ENCODE data around the gene PLCB1.

PLCB1 gene

DNA sequence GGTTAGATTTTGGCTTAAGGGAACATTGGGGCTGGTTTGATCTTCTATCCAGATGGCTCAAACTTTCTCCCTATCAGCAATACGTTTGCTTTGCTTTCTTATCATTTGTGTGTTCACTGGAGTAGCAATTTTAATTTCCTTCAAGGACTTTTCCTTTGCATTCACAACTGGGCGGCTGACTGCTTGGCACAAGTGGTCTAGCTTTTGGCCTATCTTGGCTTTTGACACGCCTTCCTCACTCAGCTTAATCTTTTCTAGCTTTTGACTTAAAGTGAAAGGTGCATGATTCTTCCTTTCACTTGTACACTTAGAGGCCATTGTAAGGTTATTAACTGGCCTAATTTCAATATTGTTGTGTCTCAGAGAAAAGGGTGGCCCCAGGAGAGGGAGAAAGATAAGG is 254.9 kb downstream of the PLCB1 start:
- POLR2A ChIA-PET, result no interaction called here
- Histone ChIP-seq H3K27ac (ENCODE audit: insufficient read depth in 1 of 2, low read depth in 1 of 2, low read length in 2 of 2, poor library complexity in 1 of 2, severe bottlenecking in 2 of 2) (no peak overlapping the region), H3K9me3 (ENCODE audit: control extremely low read depth in 1 of 5, control insufficient read depth in 4 of 5, insufficient read depth in 2 of 5, low read depth in 1 of 5, low read length in 4 of 5) (peaks cover 0 to 4% (median 0%) of the 10 kb centered on the region in 5 experiments), H3K36me3 (ENCODE audit: control insufficient read depth in 4 of 4, insufficient read depth in 4 of 4, low read length in 3 of 4) (peaks cover 0 to 4% (median 1%) of the 10 kb centered on the region in 4 experiments), H3K27me3 (replicated peaks in 2 of 5; ENCODE audit: control insufficient read depth in 4 of 5, insufficient read depth in 5 of 5, low read length in 4 of 5) (no peaks in the 10 kb centered on the region), H3K4me1 (ENCODE audit: control extremely low read depth in 1 of 4, control insufficient read depth in 4 of 4, insufficient read depth in 4 of 4, low read length in 3 of 4) (peaks cover 0 to 16% (median 5%) of the 10 kb centered on the region in 4 experiments), H3K4me3 (ENCODE audit: control insufficient read depth in 1 of 7, extremely low read depth in 1 of 7, insufficient read depth in 4 of 7, low read depth in 2 of 7, low read length in 6 of 7) (no peak overlapping the region)
- whole genome bisulfite sequencing (ENCODE audit: insufficient coverage), result no CpG with 5 or more reads among the region's 3 CpGs
- no peak for DNase-seq
- CTCF ChIA-PET, result interaction anchor here (0.9 to 3.7 kb wide), 7 partner anchors 14 to 335 kb away, joined by 3 to 20 read pairs (median 4); partner anchors contain the start of gene PLCB1

DNA sequence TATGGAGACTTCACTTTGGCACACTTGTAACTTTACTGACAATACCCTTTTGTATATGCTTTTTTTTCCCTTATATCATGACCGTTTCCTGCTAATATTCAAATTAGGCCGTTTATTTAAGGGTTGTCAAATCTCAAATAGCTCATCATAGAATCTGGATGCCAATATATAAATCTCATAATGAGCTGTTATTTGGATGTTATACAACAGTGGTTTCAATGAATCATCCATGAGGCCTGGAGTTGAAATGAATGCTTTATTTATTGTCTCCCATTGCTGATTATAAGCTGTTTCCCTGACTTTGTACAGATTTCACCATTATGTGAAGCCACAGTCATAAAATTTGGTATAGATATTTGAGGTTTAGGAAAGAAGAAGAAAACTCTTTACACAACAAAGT is 256.1 kb downstream of the PLCB1 start:
- Histone ChIP-seq H3K4me3 (ENCODE audit: control insufficient read depth in 1 of 7, extremely low read depth in 1 of 7, insufficient read depth in 4 of 7, low read depth in 2 of 7, low read length in 6 of 7) (no peak overlapping the region), H3K9me3 (ENCODE audit: control extremely low read depth in 1 of 5, control insufficient read depth in 4 of 5, insufficient read depth in 2 of 5, low read depth in 1 of 5, low read length in 4 of 5) (peaks cover 0 to 4% (median 0%) of the 10 kb centered on the region in 5 experiments), H3K27ac (ENCODE audit: insufficient read depth in 1 of 2, low read depth in 1 of 2, low read length in 2 of 2, poor library complexity in 1 of 2, severe bottlenecking in 2 of 2) (no peak overlapping the region), H3K27me3 (replicated peaks in 2 of 5; ENCODE audit: control insufficient read depth in 4 of 5, insufficient read depth in 5 of 5, low read length in 4 of 5) (no peaks in the 10 kb centered on the region), H3K4me1 (ENCODE audit: control extremely low read depth in 1 of 4, control insufficient read depth in 4 of 4, insufficient read depth in 4 of 4, low read length in 3 of 4) (peaks cover 0 to 16% (median 5%) of the 10 kb centered on the region in 4 experiments), H3K36me3 (ENCODE audit: control insufficient read depth in 4 of 4, insufficient read depth in 4 of 4, low read length in 3 of 4) (peaks cover 0 to 4% (median 1%) of the 10 kb centered on the region in 4 experiments)
- peak in 1 of 3 donors; percentile 37 for DNase-seq
- CTCF ChIA-PET, result interaction anchor here (0.6 to 3.7 kb wide), 13 partner anchors 13 to 522 kb away, joined by 3 to 20 read pairs (median 4); partner anchors contain the start of gene PLCB1
- POLR2A ChIA-PET, result no interaction called here
- no CpG with 5 or more reads among the region's 2 CpGs for WGBS (ENCODE audit: insufficient coverage)

DNA sequence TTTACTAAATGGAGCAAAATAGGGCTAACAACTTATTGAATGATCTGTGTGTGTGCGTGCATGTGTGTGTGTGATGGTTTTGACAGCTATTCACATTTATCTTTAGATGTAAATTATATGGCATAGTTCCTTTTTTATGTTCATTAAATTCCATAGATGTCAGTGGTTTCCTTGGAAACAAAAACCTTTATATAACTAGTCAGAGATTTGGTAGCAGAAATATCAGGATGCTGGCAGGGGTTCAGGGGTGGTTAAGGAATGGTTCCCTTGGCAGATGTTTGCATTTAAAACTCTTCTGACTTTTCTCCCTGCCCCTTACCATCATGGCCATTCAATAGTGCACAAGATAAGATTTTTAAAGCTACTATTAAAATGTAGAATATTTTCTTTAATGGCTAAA is 256.6 kb downstream of the PLCB1 start:
- H3K27ac ChIP-seq (ENCODE audit: insufficient read depth in 1 of 2, low read depth in 1 of 2, low read length in 2 of 2, poor library complexity in 1 of 2, severe bottlenecking in 2 of 2), result no peak overlapping the region
- ChIA-PET CTCF (interaction anchor here (0.8 to 3.7 kb wide), 11 partner anchors 13 to 339 kb away, joined by 3 to 20 read pairs (median 4); partner anchors contain the start of gene PLCB1), POLR2A (no interaction called here)
- H3K4me1 ChIP-seq (ENCODE audit: control extremely low read depth in 1 of 4, control insufficient read depth in 4 of 4, insufficient read depth in 4 of 4, low read length in 3 of 4), result peaks cover 0 to 16% (median 5%) of the 10 kb centered on the region in 4 experiments
- no CpG with 5 or more reads among the region's 1 CpG for whole genome bisulfite sequencing (ENCODE audit: insufficient coverage)
- DNase-seq, result no peak
- peaks cover 0 to 4% (median 1%) of the 10 kb centered on the region in 4 experiments for H3K36me3 ChIP-seq (ENCODE audit: control insufficient read depth in 4 of 4, insufficient read depth in 4 of 4, low read length in 3 of 4)
- H3K4me3 ChIP-seq (ENCODE audit: control insufficient read depth in 1 of 7, extremely low read depth in 1 of 7, insufficient read depth in 4 of 7, low read depth in 2 of 7, low read length in 6 of 7), result no peak overlapping the region
- H3K27me3 ChIP-seq (replicated peaks in 2 of 5; ENCODE audit: control insufficient read depth in 4 of 5, insufficient read depth in 5 of 5, low read length in 4 of 5), result no peaks in the 10 kb centered on the region
- no peaks in the 10 kb centered on the region for H3K9me3 ChIP-seq (ENCODE audit: control extremely low read depth in 1 of 5, control insufficient read depth in 4 of 5, insufficient read depth in 2 of 5, low read depth in 1 of 5, low read length in 4 of 5)

DNA sequence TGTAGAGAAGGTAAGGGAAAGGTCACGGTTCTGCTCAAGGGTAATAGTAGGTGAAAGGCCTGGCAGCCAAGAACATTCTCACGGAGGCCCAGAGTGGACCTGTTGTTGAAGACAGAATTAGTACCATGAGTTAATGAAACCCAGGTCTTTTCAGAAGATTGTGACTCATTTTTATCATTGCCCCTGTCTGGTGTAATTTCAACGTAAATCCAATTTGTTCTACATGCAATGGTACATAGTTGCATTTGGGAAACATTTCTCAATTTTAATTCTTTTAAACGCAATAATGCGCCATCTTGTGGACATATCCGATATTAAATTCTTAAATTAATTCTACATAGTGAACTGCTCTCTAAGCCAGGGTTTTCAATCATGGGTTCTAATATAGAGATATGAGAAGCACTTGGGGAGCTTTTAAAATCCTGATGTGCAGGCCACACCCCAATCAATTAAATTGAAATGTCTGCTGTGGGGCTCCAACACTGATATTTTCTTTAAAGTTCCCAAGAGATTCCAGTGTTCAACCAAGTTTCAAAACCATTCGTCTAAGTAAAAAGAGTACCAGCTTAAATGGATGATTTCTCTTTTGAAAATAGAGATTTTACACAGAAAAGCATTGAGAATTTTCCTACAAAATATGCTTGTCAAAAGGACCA is 257.4 kb downstream of the PLCB1 start:
- peak; percentile 59 to 78 (median 73) for DNase-seq
- WGBS (ENCODE audit: insufficient coverage), result 100% methylated on average over 2 of the region's 7 CpGs
- no peak overlapping the region for H3K27ac ChIP-seq (ENCODE audit: insufficient read depth in 1 of 2, low read depth in 1 of 2, low read length in 2 of 2, poor library complexity in 1 of 2, severe bottlenecking in 2 of 2)
- H3K9me3 ChIP-seq (ENCODE audit: control extremely low read depth in 1 of 5, control insufficient read depth in 4 of 5, insufficient read depth in 2 of 5, low read depth in 1 of 5, low read length in 4 of 5), result no peaks in the 10 kb centered on the region
- ChIA-PET CTCF (interaction anchor here (0.7 to 3.7 kb wide), 22 partner anchors 12 to 387 kb away, joined by 3 to 20 read pairs (median 3); no protein-coding TSS in a partner anchor), POLR2A (no interaction called here)
- no peaks in the 10 kb centered on the region for H3K27me3 ChIP-seq (replicated peaks in 2 of 5; ENCODE audit: control insufficient read depth in 4 of 5, insufficient read depth in 5 of 5, low read length in 4 of 5)
- peaks cover 0 to 4% (median 1%) of the 10 kb centered on the region in 4 experiments for H3K36me3 ChIP-seq (ENCODE audit: control insufficient read depth in 4 of 4, insufficient read depth in 4 of 4, low read length in 3 of 4)
- H3K4me1 ChIP-seq (ENCODE audit: control extremely low read depth in 1 of 4, control insufficient read depth in 4 of 4, insufficient read depth in 4 of 4, low read length in 3 of 4), result peaks cover 0 to 22% (median 11%) of the 10 kb centered on the region in 4 experiments
- H3K4me3 ChIP-seq (ENCODE audit: control insufficient read depth in 1 of 7, extremely low read depth in 1 of 7, insufficient read depth in 4 of 7, low read depth in 2 of 7, low read length in 6 of 7), result no peak overlapping the region

DNA sequence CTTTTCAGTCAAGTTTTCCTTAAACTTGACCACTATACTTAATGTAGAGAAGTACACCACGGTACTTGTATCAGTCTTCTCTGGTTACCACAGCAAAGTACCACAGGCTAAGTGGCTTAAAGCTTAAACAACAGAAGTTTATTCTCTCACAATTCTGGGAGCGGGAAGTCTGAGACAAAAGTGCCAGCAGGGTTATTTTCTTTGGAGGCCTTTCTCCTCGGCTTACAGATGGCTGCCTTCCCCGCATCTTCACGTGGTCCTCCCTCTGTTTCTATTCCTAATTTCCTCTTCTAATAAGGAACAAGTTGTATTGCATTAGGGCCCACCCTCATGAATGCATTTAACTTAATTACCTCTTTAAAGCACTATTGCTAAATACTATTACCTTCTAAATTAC is 258.0 kb downstream of the PLCB1 start:
- CTCF ChIA-PET, result interaction anchor here (0.7 to 2.4 kb wide), 24 partner anchors 11 to 387 kb away, joined by 3 to 7 read pairs (median 3); no protein-coding TSS in a partner anchor
- POLR2A ChIA-PET, result no interaction called here
- Histone ChIP-seq H3K27me3 (replicated peaks in 2 of 5; ENCODE audit: control insufficient read depth in 4 of 5, insufficient read depth in 5 of 5, low read length in 4 of 5) (no peaks in the 10 kb centered on the region), H3K4me3 (ENCODE audit: control insufficient read depth in 1 of 7, extremely low read depth in 1 of 7, insufficient read depth in 4 of 7, low read depth in 2 of 7, low read length in 6 of 7) (no peak overlapping the region), H3K36me3 (ENCODE audit: control insufficient read depth in 4 of 4, insufficient read depth in 4 of 4, low read length in 3 of 4) (peaks cover 0 to 4% (median 1%) of the 10 kb centered on the region in 4 experiments), H3K9me3 (ENCODE audit: control extremely low read depth in 1 of 5, control insufficient read depth in 4 of 5, insufficient read depth in 2 of 5, low read depth in 1 of 5, low read length in 4 of 5) (no peaks in the 10 kb centered on the region), H3K27ac (ENCODE audit: insufficient read depth in 1 of 2, low read depth in 1 of 2, low read length in 2 of 2, poor library complexity in 1 of 2, severe bottlenecking in 2 of 2) (no peak overlapping the region), H3K4me1 (ENCODE audit: control extremely low read depth in 1 of 4, control insufficient read depth in 4 of 4, insufficient read depth in 4 of 4, low read length in 3 of 4) (peaks cover 0 to 22% (median 12%) of the 10 kb centered on the region in 4 experiments)
- 97% methylated on average over 5 of the region's 5 CpGs for WGBS (ENCODE audit: insufficient coverage)
- DNase-seq, result no peak

DNA sequence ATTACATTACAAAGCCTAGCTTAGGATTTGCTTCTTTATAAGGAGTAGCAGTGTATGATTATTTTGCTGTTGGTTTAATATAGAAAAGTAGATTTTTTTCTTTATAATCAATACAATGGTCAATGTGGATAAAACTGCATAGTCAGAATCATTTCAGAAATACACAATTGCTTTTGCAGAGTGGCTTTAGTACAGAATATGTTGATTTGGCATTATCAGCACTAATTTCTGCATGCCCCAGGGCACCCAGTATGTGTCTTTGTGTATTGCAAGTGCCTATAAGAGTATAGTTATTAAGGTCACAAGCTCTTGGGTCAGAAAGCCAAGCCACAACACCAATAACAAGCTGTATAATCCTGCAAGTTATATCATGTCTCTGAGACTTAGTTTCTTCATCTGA is 258.4 kb downstream of the PLCB1 start:
- ChIA-PET POLR2A (no interaction called here), CTCF (interaction anchor here (0.7 to 2.4 kb wide), 22 partner anchors 11 to 388 kb away, joined by 3 to 7 read pairs (median 4); partner anchors contain the start of gene PLCB1)
- H3K36me3 ChIP-seq (ENCODE audit: control insufficient read depth in 4 of 4, insufficient read depth in 4 of 4, low read length in 3 of 4), result peaks cover 0 to 4% (median 1%) of the 10 kb centered on the region in 4 experiments
- H3K4me1 ChIP-seq (ENCODE audit: control extremely low read depth in 1 of 4, control insufficient read depth in 4 of 4, insufficient read depth in 4 of 4, low read length in 3 of 4), result peaks cover 0 to 20% (median 11%) of the 10 kb centered on the region in 4 experiments
- DNase-seq, result no peak
- no peaks in the 10 kb centered on the region for H3K9me3 ChIP-seq (ENCODE audit: control extremely low read depth in 1 of 5, control insufficient read depth in 4 of 5, insufficient read depth in 2 of 5, low read depth in 1 of 5, low read length in 4 of 5)
- H3K27ac ChIP-seq (ENCODE audit: insufficient read depth in 1 of 2, low read depth in 1 of 2, low read length in 2 of 2, poor library complexity in 1 of 2, severe bottlenecking in 2 of 2), result no peak overlapping the region
- H3K27me3 ChIP-seq (replicated peaks in 2 of 5; ENCODE audit: control insufficient read depth in 4 of 5, insufficient read depth in 5 of 5, low read length in 4 of 5), result no peaks in the 10 kb centered on the region
- H3K4me3 ChIP-seq (ENCODE audit: control insufficient read depth in 1 of 7, extremely low read depth in 1 of 7, insufficient read depth in 4 of 7, low read depth in 2 of 7, low read length in 6 of 7), result no peak overlapping the region

DNA sequence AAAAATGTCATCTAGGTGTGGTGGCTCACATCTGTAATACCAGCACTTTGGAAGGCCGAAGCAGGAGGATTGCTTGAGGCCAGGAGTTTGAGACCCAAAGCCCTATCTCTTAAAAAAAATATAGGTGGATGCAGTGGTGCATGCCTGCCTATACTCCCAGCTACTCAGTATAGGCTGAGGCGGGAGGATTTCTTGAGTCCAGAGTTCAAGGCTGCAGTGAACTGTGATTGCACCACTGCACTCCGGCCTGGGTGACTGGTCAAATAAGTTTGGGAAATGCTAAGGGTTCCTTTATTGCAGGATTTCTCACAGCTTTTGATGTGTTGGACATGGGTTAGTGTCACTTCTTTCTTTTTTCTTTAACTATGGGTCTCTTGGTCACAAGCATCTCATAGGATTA is 261.3 kb downstream of the PLCB1 start:
- ChIA-PET CTCF (no interaction called here), POLR2A (no interaction called here)
- no peaks in the 10 kb centered on the region for H3K36me3 ChIP-seq (ENCODE audit: control insufficient read depth in 4 of 4, insufficient read depth in 4 of 4, low read length in 3 of 4)
- peaks cover 0 to 2% (median 0%) of the 10 kb centered on the region in 5 experiments for H3K9me3 ChIP-seq (ENCODE audit: control extremely low read depth in 1 of 5, control insufficient read depth in 4 of 5, insufficient read depth in 2 of 5, low read depth in 1 of 5, low read length in 4 of 5)
- DNase-seq, result no peak
- no peak overlapping the region for H3K27ac ChIP-seq (ENCODE audit: insufficient read depth in 1 of 2, low read depth in 1 of 2, low read length in 2 of 2, poor library complexity in 1 of 2, severe bottlenecking in 2 of 2)
- peaks cover 0 to 20% (median 19%) of the 10 kb centered on the region in 4 experiments for H3K4me1 ChIP-seq (ENCODE audit: control extremely low read depth in 1 of 4, control insufficient read depth in 4 of 4, insufficient read depth in 4 of 4, low read length in 3 of 4)
- no peaks in the 10 kb centered on the region for H3K27me3 ChIP-seq (replicated peaks in 2 of 5; ENCODE audit: control insufficient read depth in 4 of 5, insufficient read depth in 5 of 5, low read length in 4 of 5)
- 100% methylated on average over 2 of the region's 3 CpGs for WGBS (ENCODE audit: insufficient coverage)
- H3K4me3 ChIP-seq (ENCODE audit: control insufficient read depth in 1 of 7, extremely low read depth in 1 of 7, insufficient read depth in 4 of 7, low read depth in 2 of 7, low read length in 6 of 7), result no peak overlapping the region

All from common myeloid progenitor, CD34-positive (primary cell).